GM18499 (cell line): Measurements from ENCODE around the gene JMJD1C.

Experiments used
- ATAC-seq: cut with Tn5 transposase; IDR thresholded peaks from one replicate; pipeline ENCODE4 v1.9.1; 2021; ENCODE audit warnings: moderate number of reproducible peaks; ENCODE audit not compliant: insufficient read depth, unreplicated experiment

Gene JMJD1C

GRCh38 chr10:63200431-63200830 is 265.3 kb downstream of the JMJD1C start:
- no peak for ATAC-seq

GRCh38 chr10:63199716-63200115 is 266.1 kb downstream of the JMJD1C start:
- no peak for ATAC-seq

- no peak for ATAC-seq
Observed at GRCh38 chr10:63197344-63198092, 268.3 kb downstream of the JMJD1C start.

DNA sequence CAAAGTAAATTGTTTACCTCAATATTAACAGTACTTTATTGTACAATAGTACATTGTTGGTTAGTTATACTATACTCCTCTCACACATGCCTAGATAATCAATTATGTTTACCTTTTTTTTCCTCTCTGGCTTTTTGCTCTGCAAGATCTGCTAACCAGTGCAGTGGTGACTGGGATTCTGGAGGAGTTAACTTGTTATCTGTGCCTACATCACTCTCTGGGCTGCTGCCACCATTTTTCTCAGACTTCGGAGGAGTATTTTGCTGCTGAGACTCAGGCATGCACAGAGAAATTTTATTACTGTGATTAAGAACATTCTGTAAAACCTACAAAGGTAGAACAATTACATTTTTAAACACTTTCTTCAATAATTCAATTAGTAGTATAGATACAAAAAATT is 273.0 kb downstream of the JMJD1C start:
- ATAC-seq: no peak

DNA sequence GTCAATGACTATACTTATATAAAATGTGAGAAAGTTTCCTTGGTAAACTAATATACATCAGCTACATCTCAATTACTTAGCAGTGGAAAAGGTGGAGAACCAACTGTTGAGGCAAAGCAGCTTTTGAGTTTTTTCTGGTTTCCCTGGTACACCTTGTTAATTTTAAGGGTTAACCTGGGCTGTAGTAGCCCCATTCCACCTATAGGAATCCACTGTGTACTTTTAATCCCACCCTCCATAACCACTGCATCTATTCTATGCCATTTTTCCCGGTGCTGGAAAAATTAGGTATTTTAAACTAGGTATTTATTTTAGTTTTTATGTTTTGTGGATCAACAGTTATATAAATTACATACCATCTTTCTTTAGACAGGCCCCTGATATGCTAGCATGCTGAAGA is 290.2 kb downstream of the JMJD1C start:
- no peak for ATAC-seq

- ATAC-seq: peak; percentile 99
Observed at GRCh38 chr10:63173468-63174232, 292.1 kb downstream of the JMJD1C start.

- no peak for ATAC-seq
Observed at GRCh38 chr10:63171926-63172325, 293.9 kb downstream of the JMJD1C start.

DNA sequence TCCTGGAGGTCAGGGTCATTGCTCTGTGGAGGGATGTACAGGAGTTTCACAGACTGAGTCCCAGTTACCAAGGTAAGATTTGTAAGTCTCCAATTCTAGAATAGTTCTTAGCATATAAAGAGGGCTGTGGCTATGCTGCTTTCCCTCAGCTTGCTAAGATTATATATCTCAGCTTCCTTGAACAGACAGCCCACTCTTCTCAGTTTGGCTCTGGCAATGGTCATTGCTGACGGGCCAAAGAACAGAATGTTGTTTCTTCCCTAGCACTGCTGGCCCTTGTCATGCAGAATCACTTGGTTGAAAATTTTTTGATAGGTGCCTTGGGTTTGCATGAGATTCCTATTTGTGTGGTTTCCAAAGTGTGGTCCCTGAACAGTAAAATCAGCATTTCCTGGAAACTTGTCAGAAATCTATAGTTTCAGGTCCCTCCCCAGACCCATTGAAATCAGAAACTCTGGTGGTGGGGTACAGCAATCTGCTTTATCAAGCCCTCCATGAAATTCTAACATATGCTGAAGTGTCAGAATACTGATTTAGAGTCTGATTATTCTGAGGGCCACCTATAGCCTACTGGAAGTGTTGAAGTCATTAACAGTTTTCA is 294.4 kb downstream of the JMJD1C start:
- no peak for ATAC-seq

DNA sequence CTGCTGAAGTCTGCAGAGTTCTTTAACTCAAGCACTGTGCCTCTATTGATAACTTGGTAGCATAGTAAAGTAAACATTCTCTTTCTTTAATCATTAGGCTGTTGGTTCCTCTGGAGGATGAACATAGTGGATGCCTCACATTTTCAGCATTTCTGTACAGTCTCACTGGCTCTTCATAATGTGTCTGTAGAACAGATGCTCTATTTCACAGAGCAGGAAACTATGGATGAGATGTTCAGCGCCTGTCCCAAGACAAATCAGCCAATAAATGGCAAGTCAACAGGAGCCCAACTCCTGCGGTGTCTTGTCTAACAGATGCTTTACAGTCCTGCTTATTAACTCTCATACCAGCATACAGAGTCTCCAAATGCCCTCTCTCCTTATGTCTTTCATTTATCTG is 296.2 kb downstream of the JMJD1C start:
- no peak for ATAC-seq

GRCh38 chr10:63168821-63169462 is 296.8 kb downstream of the JMJD1C start:
- no peak for ATAC-seq

DNA sequence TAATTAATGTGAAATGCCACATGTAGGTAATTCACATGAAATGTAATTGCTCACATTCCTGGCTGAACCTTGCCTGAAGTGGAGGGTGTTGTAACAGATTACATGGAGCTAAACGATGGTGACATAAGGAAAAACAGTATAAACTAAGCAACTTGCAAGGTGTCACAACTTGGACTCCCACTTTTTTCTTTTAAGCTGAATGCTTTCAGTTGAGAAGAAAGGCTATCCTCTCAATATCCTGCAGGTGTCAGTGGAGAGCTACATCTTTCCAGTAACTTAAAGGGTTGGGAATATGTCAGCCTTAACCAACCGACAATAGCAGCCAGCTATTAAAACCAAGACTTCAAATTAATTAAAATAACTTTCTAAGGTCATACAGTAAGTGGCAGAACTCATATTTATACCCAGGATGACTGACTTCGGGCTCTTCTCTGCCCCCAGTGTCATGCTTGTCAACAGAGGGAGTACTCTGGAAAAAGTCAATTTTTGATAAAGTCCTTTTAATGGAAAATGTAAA is 299.0 kb downstream of the JMJD1C start:
- ATAC-seq: no peak

GRCh38 chr10:63165249-63165648 is 300.5 kb downstream of the JMJD1C start:
- ATAC-seq: no peak

DNA sequence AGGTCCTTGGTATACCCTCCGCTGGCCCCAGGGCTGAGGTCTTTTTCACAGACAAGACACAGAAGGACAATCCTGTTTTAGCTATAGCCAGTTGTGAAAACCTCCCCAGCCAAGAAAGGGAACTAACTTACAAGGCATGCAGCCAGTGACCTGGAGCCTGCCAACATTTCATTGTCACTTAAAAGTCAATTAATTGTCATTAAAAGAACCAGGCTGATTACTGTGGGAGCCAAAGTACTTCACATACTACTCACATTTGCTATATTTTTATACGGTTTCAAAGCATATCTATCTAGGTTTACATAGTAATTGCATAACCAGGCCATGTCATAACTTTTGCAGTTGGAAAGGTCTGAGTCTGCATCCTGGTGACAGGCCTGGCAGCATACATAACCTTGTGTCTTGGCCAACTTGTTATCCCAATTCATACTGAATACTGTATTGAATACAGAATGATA is 301.6 kb downstream of the JMJD1C start:
- ATAC-seq: no peak

GRCh38 chr10:63161592-63161991 is 304.2 kb downstream of the JMJD1C start:
- ATAC-seq: no peak

GRCh38 chr10:63157845-63158624 is 307.7 kb downstream of the JMJD1C start:
- no peak for ATAC-seq

GRCh38 chr10:63156236-63156635 is 309.5 kb downstream of the JMJD1C start:
- no peak for ATAC-seq

GRCh38 chr10:63155388-63156020 is 310.3 kb downstream of the JMJD1C start:
- ATAC-seq: no peak

- no peak for ATAC-seq
Observed at GRCh38 chr10:63154546-63155387, 311.0 kb downstream of the JMJD1C start.
